Activated CD4-positive, alpha-beta T cell treated with anti-CD3 and anti-CD28 coated beads, Interleukin-2, amount 10 ng/mL, durations not matched to agents 24 days and 14 days (primary cell): Measurements from ENCODE around the gene EPDR1. TPM values are rescaled to one million over a fixed set of nuclear protein-coding genes. Genes with fewer than 3 reads are reported as not detected.

Experiments used
- DNase-seq: peaks from one replicate; pipeline ENCODE4 v3.0.0; 2022
- H3K27ac Mint-ChIP-seq: one replicate; pipeline ENCODE4 v1.8.0; 2022; ENCODE audit warnings: mild to moderate bottlenecking, mixed read lengths
- H3K27me3 Mint-ChIP-seq: one replicate; pipeline ENCODE4 v1.8.0; 2022; ENCODE audit warnings: mixed read lengths
- H3K36me3 Mint-ChIP-seq: one replicate; pipeline ENCODE4 v1.8.0; 2022; ENCODE audit warnings: low read depth, mild to moderate bottlenecking, mixed read lengths
- H3K4me1 Mint-ChIP-seq: one replicate; pipeline ENCODE4 v1.8.0; 2021; ENCODE audit warnings: mixed read lengths
- H3K4me3 Mint-ChIP-seq: one replicate; pipeline ENCODE4 v1.8.0; 2022; ENCODE audit warnings: mild to moderate bottlenecking, moderate library complexity, mixed read lengths
- H3K9me3 Mint-ChIP-seq: one replicate; pipeline ENCODE4 v1.8.0; 2021; ENCODE audit warnings: mixed read lengths
- intact Hi-C: fragments of 100-400 bp; cut with micrococcal nuclease; formaldehyde crosslinking; loops from one replicate; pipeline ENCODE4 v1.15.1; 2023
- total RNA-seq: library from RNA; stranded (reverse); gene quantifications from 2 replicates; pipeline ENCODE4 v1.2.3, GENCODE V29; 2022

The EPDR1 gene
- total RNA-seq, 1 donor from 2014 or later, result 0.54 TPM

DNA sequence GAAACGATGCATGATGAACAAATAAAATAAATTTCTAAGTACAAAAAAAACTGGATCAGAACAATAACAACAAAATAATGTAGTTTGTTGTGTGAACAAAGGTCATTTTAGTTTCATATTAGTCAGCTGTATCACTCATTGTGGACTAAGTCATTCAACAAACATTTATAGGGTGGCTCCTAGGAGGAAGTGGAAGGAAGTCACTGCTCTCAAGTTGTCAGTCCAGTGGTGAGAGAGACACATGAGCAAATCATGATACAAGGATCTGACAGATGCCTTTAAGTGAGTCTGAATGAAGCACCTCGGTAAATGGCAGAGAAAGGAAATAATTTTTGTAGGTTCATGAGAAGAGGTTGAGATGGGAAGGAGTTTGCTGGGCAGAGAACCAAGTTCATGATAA lies 56.8 kb downstream of the EPDR1 start:
- Mint-ChIP-seq H3K36me3 (no peaks in the 10 kb centered on the region), H3K27me3 (peaks cover 2% of the 10 kb centered on the region), H3K4me1 (no peaks in the 10 kb centered on the region), H3K4me3 (no peak overlapping the region), H3K9me3 (no peaks in the 10 kb centered on the region), H3K27ac (no peak overlapping the region)
- intact Hi-C loops, result no loop called here
- DNase-seq, result no peak

DNA sequence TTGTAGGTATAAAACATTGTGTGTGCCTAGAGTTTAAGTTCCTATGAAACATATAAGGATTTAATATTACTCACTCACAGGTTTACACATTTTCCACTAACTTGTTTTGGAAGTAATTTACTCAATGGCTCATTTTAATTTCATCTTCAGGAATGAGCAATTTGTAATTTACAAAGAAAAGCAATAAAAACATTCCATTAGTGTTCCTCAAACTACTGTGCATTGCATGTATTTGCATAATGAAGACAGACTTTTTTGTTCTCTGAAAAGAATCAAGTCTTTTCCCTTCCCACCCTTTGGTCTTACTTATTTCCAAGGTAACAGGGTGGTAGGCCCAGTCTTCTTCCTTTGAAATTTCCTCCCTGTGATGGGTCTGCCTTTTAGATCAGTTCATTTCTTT lies 61.2 kb downstream of the EPDR1 start:
- no peaks in the 10 kb centered on the region for H3K27me3 Mint-ChIP-seq
- H3K4me3 Mint-ChIP-seq, result no peak overlapping the region
- no peaks in the 10 kb centered on the region for H3K9me3 Mint-ChIP-seq
- no peak for DNase-seq
- intact Hi-C loops, result no loop called here
- no peak overlapping the region for H3K27ac Mint-ChIP-seq
- H3K4me1 Mint-ChIP-seq, result no peaks in the 10 kb centered on the region
- H3K36me3 Mint-ChIP-seq, result no peaks in the 10 kb centered on the region

DNA sequence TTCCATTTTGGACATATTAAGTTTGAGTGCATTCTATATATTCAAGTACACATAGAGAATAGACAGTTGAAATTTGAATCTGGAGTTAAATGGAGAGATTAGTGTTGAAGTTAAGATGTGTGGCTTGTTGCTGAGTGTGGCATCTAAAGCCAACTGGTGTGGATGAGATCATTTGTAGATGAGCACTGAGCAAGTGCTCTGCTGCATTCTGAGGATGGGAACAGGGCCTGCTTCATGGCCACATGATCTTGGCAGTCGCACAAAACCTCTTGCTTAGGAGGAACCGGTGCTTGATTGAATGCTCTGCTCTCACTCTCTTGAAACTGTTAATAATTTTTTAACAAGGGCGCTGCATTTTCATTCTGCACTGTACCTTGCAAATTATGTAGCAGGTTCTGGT lies 62.0 kb downstream of the EPDR1 start:
- intact Hi-C loops, result no loop called here

DNA sequence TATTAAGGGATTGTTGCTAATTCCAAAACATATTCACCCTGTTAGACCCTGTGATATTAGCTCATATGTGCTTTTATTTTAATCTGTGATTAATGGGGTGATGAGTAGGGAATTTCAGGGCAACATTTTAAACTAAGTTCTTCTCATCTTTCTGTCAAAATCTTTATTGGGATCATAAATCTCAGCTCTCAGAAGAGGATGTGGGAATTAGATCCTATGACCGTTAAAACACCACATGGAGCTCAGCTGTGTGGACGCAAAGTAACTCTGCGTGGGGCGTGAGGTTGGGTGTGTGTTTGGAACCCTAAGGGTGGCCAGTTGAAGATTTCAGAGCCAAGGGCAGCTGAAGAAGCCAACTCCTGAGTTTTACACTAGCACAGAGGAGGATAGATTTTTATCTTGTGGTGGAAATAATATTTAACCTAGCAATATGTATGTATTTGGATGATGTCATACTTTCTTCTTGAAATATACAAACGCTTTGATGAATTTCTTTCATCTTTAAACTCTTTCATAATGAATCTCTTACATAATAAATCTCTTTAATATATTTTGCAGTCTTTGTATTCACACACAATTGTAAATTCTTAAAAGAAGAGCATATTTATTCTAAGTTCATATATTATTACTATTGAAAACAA lies 64.4 kb downstream of the EPDR1 start:
- Mint-ChIP-seq H3K4me1 (no peaks in the 10 kb centered on the region), H3K27me3 (peaks cover 7% of the 10 kb centered on the region), H3K36me3 (no peaks in the 10 kb centered on the region), H3K4me3 (no peak overlapping the region), H3K27ac (no peak overlapping the region), H3K9me3 (no peaks in the 10 kb centered on the region)
- intact Hi-C loops, result no loop called here
- DNase-seq, result no peak

More for the DNA sequence above, 62.0 kb downstream of the EPDR1 start:
- no peak for DNase-seq
- H3K27me3 Mint-ChIP-seq, result no peaks in the 10 kb centered on the region
- H3K4me1 Mint-ChIP-seq, result no peaks in the 10 kb centered on the region
- no peaks in the 10 kb centered on the region for H3K9me3 Mint-ChIP-seq
- H3K4me3 Mint-ChIP-seq, result no peak overlapping the region
- H3K36me3 Mint-ChIP-seq, result no peaks in the 10 kb centered on the region
- H3K27ac Mint-ChIP-seq, result no peak overlapping the region

DNA sequence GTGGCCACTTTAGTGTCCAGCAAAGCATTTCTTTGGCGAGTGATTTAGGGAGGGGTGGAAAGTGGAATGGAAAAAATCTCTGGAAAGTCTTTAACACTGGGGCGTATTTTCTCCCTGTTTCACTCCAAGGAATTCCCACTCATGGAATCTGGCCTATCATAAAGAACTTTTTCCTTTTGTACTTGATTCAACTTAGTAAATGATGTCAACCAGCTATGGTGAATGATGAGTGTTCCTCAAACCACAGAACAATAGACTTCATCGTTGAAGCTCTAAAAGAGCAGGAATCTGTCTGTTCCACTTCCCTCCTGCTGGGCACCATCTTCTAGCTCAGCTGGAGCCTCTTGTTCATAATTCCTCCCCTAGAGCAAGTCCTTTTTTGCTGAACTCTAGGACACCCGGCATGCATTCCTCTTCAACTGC lies 66.5 kb downstream of the EPDR1 start:
- H3K27me3 Mint-ChIP-seq, result peaks cover 7% of the 10 kb centered on the region
- H3K9me3 Mint-ChIP-seq, result no peaks in the 10 kb centered on the region
- DNase-seq, result no peak
- intact Hi-C loops, result no loop called here
- H3K27ac Mint-ChIP-seq, result no peak overlapping the region
- no peaks in the 10 kb centered on the region for H3K4me1 Mint-ChIP-seq
- no peak overlapping the region for H3K4me3 Mint-ChIP-seq
- H3K36me3 Mint-ChIP-seq, result no peaks in the 10 kb centered on the region

DNA sequence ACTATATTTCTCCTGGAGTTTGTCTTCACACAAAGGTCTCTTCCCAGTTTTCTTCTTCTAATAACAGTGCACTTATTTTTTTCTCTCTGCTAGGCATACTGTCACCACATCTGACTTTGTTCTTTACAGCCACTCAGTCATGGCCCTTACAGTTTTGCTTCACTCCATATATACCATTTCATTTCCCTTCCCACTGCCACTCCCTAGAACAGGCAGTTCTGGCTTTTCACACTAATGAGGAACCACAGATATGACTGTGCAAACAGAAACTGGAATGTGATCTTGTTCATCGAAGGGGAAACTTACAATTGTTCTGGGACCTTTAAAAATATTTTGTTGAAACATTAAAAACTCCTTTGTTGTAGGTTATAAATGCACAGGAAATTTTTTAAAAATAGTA lies 67.3 kb downstream of the EPDR1 start:
- Mint-ChIP-seq H3K36me3 (no peaks in the 10 kb centered on the region), H3K27ac (no peak overlapping the region), H3K27me3 (peaks cover 7% of the 10 kb centered on the region), H3K4me3 (no peak overlapping the region), H3K4me1 (no peaks in the 10 kb centered on the region), H3K9me3 (no peaks in the 10 kb centered on the region)
- DNase-seq, result no peak
- intact Hi-C loops, result no loop called here

DNA sequence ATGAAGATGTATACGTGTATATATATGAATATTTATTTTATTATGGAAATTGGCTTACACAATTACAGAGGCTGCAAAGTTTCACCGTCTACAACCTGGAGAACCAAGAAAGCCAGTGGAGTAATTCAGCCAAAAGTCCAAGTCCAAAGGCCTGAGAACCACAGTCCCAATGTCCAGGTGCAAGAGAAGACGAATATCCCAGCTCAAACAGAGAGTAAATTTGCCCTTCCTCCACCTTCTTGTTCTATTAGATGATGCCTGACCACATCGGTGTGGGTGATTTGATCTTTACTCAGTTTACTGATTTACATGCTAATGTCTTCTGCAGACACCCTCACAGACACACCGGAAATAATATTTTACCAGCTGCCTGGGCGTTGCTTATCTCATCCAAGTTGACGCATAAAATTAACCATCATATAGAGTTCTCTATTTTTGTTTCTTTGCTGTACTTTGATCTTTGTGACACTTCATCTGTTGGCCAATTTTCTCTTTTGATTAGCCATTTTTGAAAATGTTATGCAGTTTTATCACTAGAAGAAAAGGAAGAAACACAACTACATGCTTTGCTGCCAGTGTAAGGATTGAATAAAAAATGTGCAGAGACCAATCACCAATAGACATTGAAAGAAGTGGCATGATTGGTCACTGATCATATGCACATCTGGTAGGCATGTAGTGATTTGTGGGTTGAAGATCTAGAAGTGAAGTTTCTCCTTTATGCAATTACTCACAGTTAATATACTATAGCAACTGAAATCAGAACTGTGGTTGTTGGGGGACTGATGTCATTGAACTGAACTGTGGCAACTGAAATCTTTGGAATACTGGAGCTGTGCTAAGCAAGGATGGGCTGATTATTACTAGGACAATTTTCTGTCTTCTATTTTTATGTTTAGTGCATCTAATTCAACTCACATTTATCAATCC lies 68.5 kb downstream of the EPDR1 start:
- H3K4me1 Mint-ChIP-seq, result no peaks in the 10 kb centered on the region
- H3K4me3 Mint-ChIP-seq, result no peak overlapping the region
- no peak for DNase-seq
- intact Hi-C loops, result no loop called here
- peaks cover 7% of the 10 kb centered on the region for H3K27me3 Mint-ChIP-seq
- no peaks in the 10 kb centered on the region for H3K36me3 Mint-ChIP-seq
- H3K9me3 Mint-ChIP-seq, result no peaks in the 10 kb centered on the region
- no peak overlapping the region for H3K27ac Mint-ChIP-seq

DNA sequence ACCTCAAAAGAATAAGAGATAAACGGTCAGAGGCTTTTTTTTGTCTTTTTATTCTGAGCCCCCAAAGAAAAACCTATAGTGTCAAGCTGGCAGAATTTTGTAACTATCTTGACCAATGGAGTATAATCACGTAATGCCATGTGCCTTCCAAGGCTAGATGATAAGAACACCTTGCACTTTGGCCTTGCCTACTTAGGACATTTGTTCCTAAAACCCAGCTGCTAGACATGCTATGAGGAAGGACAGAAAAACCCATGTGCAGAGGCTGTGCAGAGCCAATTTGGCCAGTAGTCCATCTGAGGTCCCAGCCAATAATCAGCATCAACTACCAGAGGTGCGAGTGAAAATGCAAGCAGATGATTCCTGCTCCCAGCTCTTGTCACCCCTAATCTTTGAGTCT lies 69.9 kb downstream of the EPDR1 start:
- intact Hi-C loops, result no loop called here
- H3K27me3 Mint-ChIP-seq, result peaks cover 7% of the 10 kb centered on the region
- no peaks in the 10 kb centered on the region for H3K4me1 Mint-ChIP-seq
- no peak for DNase-seq
- no peak overlapping the region for H3K4me3 Mint-ChIP-seq
- no peak overlapping the region for H3K27ac Mint-ChIP-seq
- no peaks in the 10 kb centered on the region for H3K9me3 Mint-ChIP-seq
- H3K36me3 Mint-ChIP-seq, result no peaks in the 10 kb centered on the region

DNA sequence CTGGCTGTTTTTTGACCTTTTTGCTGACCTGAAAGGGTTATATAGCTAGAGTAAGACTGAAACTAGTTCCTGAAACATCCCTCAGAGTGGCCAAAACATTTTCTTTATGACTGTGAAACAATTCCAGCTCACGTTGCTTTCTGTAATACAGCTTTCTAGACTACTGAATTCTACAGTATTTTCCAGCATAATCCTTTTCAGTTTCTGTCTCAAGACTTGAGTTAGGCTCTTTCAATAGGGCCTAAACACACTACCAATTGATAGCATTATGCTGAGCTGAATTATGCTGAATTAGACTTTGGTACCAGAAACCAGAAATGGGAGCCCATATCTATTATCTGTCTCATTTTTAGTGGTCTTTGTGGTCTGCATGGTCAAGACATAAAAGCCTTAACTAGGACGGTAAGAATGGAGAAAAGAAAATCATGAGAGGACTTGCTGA lies 72.6 kb downstream of the EPDR1 start:
- H3K27me3 Mint-ChIP-seq, result peaks cover 3% of the 10 kb centered on the region
- no peak overlapping the region for H3K4me3 Mint-ChIP-seq
- no peak overlapping the region for H3K27ac Mint-ChIP-seq
- H3K4me1 Mint-ChIP-seq, result no peaks in the 10 kb centered on the region
- intact Hi-C loops, result no loop called here
- no peaks in the 10 kb centered on the region for H3K9me3 Mint-ChIP-seq
- H3K36me3 Mint-ChIP-seq, result no peaks in the 10 kb centered on the region
- DNase-seq, result no peak

DNA sequence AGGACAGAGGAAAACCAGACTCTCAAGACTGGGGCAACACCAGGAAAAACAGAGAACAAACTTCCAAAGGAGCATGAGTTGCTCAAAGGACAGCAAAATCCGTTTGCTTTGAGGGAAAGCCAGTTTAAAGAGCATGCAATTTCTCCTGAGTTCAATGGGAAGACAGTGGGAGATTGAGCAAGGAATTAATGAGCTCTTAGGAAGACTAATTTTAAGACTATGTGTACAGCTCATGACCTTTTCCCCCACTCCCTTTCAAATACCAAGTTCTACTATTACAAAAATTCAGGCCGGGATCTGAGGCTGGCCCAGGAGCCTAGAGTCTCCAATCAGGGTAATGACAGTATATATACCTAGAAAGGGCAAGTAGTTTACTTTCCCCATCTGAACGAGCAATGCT lies 79.2 kb downstream of the EPDR1 start:
- Mint-ChIP-seq H3K36me3 (no peaks in the 10 kb centered on the region), H3K27me3 (no peaks in the 10 kb centered on the region), H3K4me3 (no peak overlapping the region), H3K27ac (no peak overlapping the region), H3K4me1 (no peaks in the 10 kb centered on the region), H3K9me3 (no peaks in the 10 kb centered on the region)
- intact Hi-C loops, result no loop called here
- no peak for DNase-seq

DNA sequence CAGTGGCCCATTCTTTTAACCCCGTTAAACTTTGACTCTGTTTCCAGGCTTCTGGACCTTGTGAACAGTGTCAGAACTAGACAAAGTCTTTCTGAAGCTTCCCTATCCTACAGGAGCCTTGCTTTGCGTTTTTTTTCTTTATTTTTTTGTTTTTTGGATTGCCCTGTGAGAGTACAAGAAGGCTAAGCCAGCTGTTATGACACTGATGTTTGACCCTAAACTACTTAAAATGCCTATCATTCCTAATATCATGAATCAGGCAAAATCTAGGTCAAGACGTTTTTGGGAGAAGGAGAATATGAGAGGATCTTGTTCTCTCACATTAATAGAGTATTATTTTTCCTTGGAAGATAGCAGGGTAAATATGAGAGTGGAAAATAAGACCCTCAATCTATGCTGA lies 79.8 kb downstream of the EPDR1 start:
- no peak overlapping the region for H3K27ac Mint-ChIP-seq
- no peaks in the 10 kb centered on the region for H3K27me3 Mint-ChIP-seq
- no peaks in the 10 kb centered on the region for H3K9me3 Mint-ChIP-seq
- no peaks in the 10 kb centered on the region for H3K4me1 Mint-ChIP-seq
- no peaks in the 10 kb centered on the region for H3K36me3 Mint-ChIP-seq
- no peak for DNase-seq
- H3K4me3 Mint-ChIP-seq, result no peak overlapping the region
- intact Hi-C loops, result no loop called here

Other genes with a start within 250 kb of the EPDR1 start
- gene GPR141, start 236.9 kb upstream of the EPDR1 start, total RNA-seq, result not detected in 2 replicates
- not detected in 2 replicates for gene NME8, start 72.0 kb upstream of the EPDR1 start, total RNA-seq
- gene SFRP4, start 3.8 kb upstream of the EPDR1 start, total RNA-seq, result not detected in 2 replicates